Peyer's patch (tissue), 4 donors: ENCODE results near the gene C1QTNF6. TPM values are rescaled to one million over a fixed set of nuclear protein-coding genes. Genes with fewer than 3 reads are reported as not detected.

Experiments used
- DNase-seq, 3 donors: peaks; one replicate each; pipeline ENCODE4 v3.0.0-alpha.2; 2017 to 2019
- H3K27ac ChIP-seq, 4 donors: fragments of 200-600 bp; sonication (generic); one replicate each; pipeline ENCODE4 v1.5.1; 2016 to 2019
- H3K27me3 ChIP-seq, 2 donors: fragments of 200-600 bp; sonication (generic); one replicate each; pipeline ENCODE4 v1.5.1; 2019
- H3K36me3 ChIP-seq, 3 donors: fragments of 200-600 bp; sonication (generic); one replicate each; pipeline ENCODE4 v1.5.1; 2016 to 2019
- H3K4me1 ChIP-seq, 4 donors: fragments of 200-600 bp; sonication (generic); one replicate each; pipeline ENCODE4 v1.5.1; 2016 to 2019
- H3K4me3 ChIP-seq, 4 donors: fragments of 200-600 bp; sonication (generic); 1 replicate in 3 of 4; 2 replicates in 1 of 4; pipeline ENCODE4 v1.5.1; 2016 to 2019; ENCODE audit warnings: mild to moderate bottlenecking in 1 of 4
- H3K9me3 ChIP-seq, 4 donors: fragments of 200-600 bp; sonication (generic); one replicate each; pipeline ENCODE4 v1.5.1; 2016 to 2019; ENCODE audit warnings: mild to moderate bottlenecking in 1 of 4
- CTCF ChIP-seq, 6 experiments: fragments of 450-650 bp in 4 of 6; fragments of 200-600 bp in 2 of 6; sonication (generic) in 1 of 6; IDR thresholded peaks; one replicate each; pipeline ENCODE4 v1.5.1; 2017 to 2019; ENCODE audit warnings: antibody characterized with exemption in 6 of 6, mild to moderate bottlenecking in 3 of 6, moderate library complexity in 1 of 6
- POLR2A ChIP-seq, 2 donors: fragments of 450-650 bp; IDR thresholded peaks; one replicate each; pipeline ENCODE4 v1.5.1; 2017; ENCODE audit warnings: antibody characterized with exemption in 2 of 2, mild to moderate bottlenecking in 2 of 2, moderate library complexity in 2 of 2
- total RNA-seq, 4 donors: library from RNA; depleted of rRNA; stranded (reverse); fragments of >200 nt; gene quantifications; one replicate each; pipeline ENCODE4 v1.1.0, GENCODE V29; 2016

The C1QTNF6 gene
- total RNA-seq, 4 donors from 2014 or later = 3.9 to 9.4 (median 5.9) TPM

- no peak for DNase-seq
- H3K4me1 ChIP-seq = peaks cover 0 to 12% (median 0%) of the 10 kb centered on the region in 4 donors
- TF ChIP-seq CTCF (IDR thresholded peaks at IDR 0.05) (no peak), POLR2A (IDR thresholded peaks at IDR 0.05) (no peak)
- H3K27ac ChIP-seq = peak overlapping the region in 2 of 4 donors; percentile 75 to 76
- H3K4me3 ChIP-seq = peak overlapping the region in 1 of 4 donors; percentile 12
- no peaks in the 10 kb centered on the region for H3K27me3 ChIP-seq
- no peaks in the 10 kb centered on the region for H3K9me3 ChIP-seq
- no peaks in the 10 kb centered on the region for H3K36me3 ChIP-seq
Measured at GRCh38 chr22:37146507-37147180, 41.4 kb downstream of the C1QTNF6 start.

GRCh38 chr22:37146051-37146385, 42.0 kb downstream of the C1QTNF6 start:
- peak in 1 of 3 donors; percentile 54 for DNase-seq
- Histone ChIP-seq H3K27ac (peak overlapping the region in 1 of 4 donors; percentile 75), H3K4me1 (peaks cover 0 to 12% (median 0%) of the 10 kb centered on the region in 4 donors), H3K4me3 (no peak overlapping the region), H3K9me3 (no peaks in the 10 kb centered on the region), H3K27me3 (no peaks in the 10 kb centered on the region), H3K36me3 (no peaks in the 10 kb centered on the region)
- TF ChIP-seq POLR2A (IDR thresholded peaks at IDR 0.05) = no peak
- no peak for TF ChIP-seq CTCF (IDR thresholded peaks at IDR 0.05)

GRCh38 chr22:37145180-37146050, 42.6 kb downstream of the C1QTNF6 start:
- H3K9me3 ChIP-seq = no peaks in the 10 kb centered on the region
- H3K4me3 ChIP-seq = no peak overlapping the region
- no peak for TF ChIP-seq CTCF (IDR thresholded peaks at IDR 0.05)
- no peak for TF ChIP-seq POLR2A (IDR thresholded peaks at IDR 0.05)
- peak overlapping the region in 1 of 4 donors; percentile 75 for H3K27ac ChIP-seq
- H3K36me3 ChIP-seq = no peaks in the 10 kb centered on the region
- H3K4me1 ChIP-seq = peaks cover 0 to 12% (median 0%) of the 10 kb centered on the region in 4 donors
- no peak for DNase-seq
- no peaks in the 10 kb centered on the region for H3K27me3 ChIP-seq

GRCh38 chr22:37144180-37144554, 43.9 kb downstream of the C1QTNF6 start:
- H3K27ac ChIP-seq = no peak overlapping the region
- H3K4me1 ChIP-seq = peaks cover 0 to 12% (median 0%) of the 10 kb centered on the region in 4 donors
- DNase-seq = no peak
- H3K4me3 ChIP-seq = no peak overlapping the region
- no peaks in the 10 kb centered on the region for H3K27me3 ChIP-seq
- no peaks in the 10 kb centered on the region for H3K9me3 ChIP-seq
- H3K36me3 ChIP-seq = no peaks in the 10 kb centered on the region
- TF ChIP-seq CTCF (IDR thresholded peaks at IDR 0.05) = no peak

GRCh38 chr22:37141971-37142370, 46.1 kb downstream of the C1QTNF6 start:
- Histone ChIP-seq H3K27ac (no peak overlapping the region), H3K4me3 (no peak overlapping the region)
- DNase-seq = no peak

More at GRCh38 chr22:37141971-37142370, 46.1 kb downstream of the C1QTNF6 start:
- no peak for TF ChIP-seq CTCF (IDR thresholded peaks at IDR 0.05)
- TF ChIP-seq POLR2A (IDR thresholded peaks at IDR 0.05) = no peak
- no peaks in the 10 kb centered on the region for H3K9me3 ChIP-seq
- H3K36me3 ChIP-seq = no peaks in the 10 kb centered on the region
- H3K27me3 ChIP-seq = no peaks in the 10 kb centered on the region
- H3K4me1 ChIP-seq = peaks cover 0 to 12% (median 0%) of the 10 kb centered on the region in 4 donors
